GM12891 (cell line): ENCODE measurements around the gene TMEM248.
"Not testable (repeated sequence)": the region's sequence is repeated elsewhere in the genome, so short reads cannot be mapped to it uniquely, and the experiment has no call there.

Source experiments
- PAX5 ChIP-seq: IDR thresholded peaks from 2 replicates; pipeline ENCODE4 v1.6.1; 2011; ENCODE audit warnings: low read length, moderate library complexity, mild to moderate bottlenecking; ENCODE audit not compliant: insufficient read depth, severe bottlenecking
- POLR2A ChIP-seq: IDR thresholded peaks from 2 replicates; pipeline ENCODE4 v1.6.1; 2011; ENCODE audit warnings: low read depth, low read length, control low read depth
- POLR2AphosphoS5 ChIP-seq: IDR thresholded peaks from 2 replicates; pipeline ENCODE4 v1.6.1; 2011; ENCODE audit warnings: low read depth, low read length, control low read depth
- POU2F2 ChIP-seq: IDR thresholded peaks from 2 replicates; pipeline ENCODE4 v1.6.1; 2011; ENCODE audit warnings: low read depth, mild to moderate bottlenecking, control low read depth, low read length, moderate library complexity
- TAF1 ChIP-seq: IDR thresholded peaks from 2 replicates; pipeline ENCODE4 v1.6.1; 2011; ENCODE audit warnings: low read depth, low read length, control low read depth

- not testable (repeated sequence) for TF ChIP-seq POLR2A, PAX5, POLR2AphosphoS5, POU2F2, TAF1
Observed at GRCh38 chr7:66884556-66884955, 36.5 kb upstream of the TMEM248 start.
